H9 (cell line): ENCODE data around the gene FAM89B. TPM values are rescaled to one million over a fixed set of nuclear protein-coding genes. Genes with fewer than 3 reads are reported as not detected.

Source experiments
- DNase-seq: peaks from one replicate; pipeline ENCODE4 v3.0.0-alpha.2; 2017
- H2AFZ ChIP-seq: one replicate; pipeline ENCODE4 v1.6.1; 2013; ENCODE audit warnings: mild to moderate bottlenecking, low read length, control low read depth, moderate library complexity
- H2AK5ac ChIP-seq: 2 replicates; pipeline ENCODE4 v1.6.1; 2013; ENCODE audit warnings: low read length, control low read depth, mixed read lengths; ENCODE audit not compliant: insufficient read length
- H2BK120ac ChIP-seq: one replicate; pipeline ENCODE4 v1.6.1; 2013; ENCODE audit warnings: low read depth, mild to moderate bottlenecking, low read length, control low read depth, inconsistent platforms; ENCODE audit not compliant: poor library complexity, severe bottlenecking
- H2BK12ac ChIP-seq: 2 replicates; pipeline ENCODE4 v1.6.1; 2013; ENCODE audit warnings: low read length, control low read depth, mixed read lengths, low read depth; ENCODE audit not compliant: insufficient read length
- H2BK15ac ChIP-seq: 2 replicates; pipeline ENCODE4 v1.6.1; 2013; ENCODE audit warnings: low read depth, low read length, control low read depth
- H2BK20ac ChIP-seq: one replicate; pipeline ENCODE4 v1.6.1; 2013; ENCODE audit warnings: low read depth, mild to moderate bottlenecking, low read length, control low read depth, inconsistent platforms; ENCODE audit not compliant: poor library complexity, severe bottlenecking
- H2BK5ac ChIP-seq: 2 replicates; pipeline ENCODE4 v1.6.1; 2013; ENCODE audit warnings: low read length, control low read depth, mixed read lengths; ENCODE audit not compliant: insufficient read length
- H3K14ac ChIP-seq: 2 replicates; pipeline ENCODE4 v1.6.1; 2013; ENCODE audit warnings: low read length, control low read depth; ENCODE audit not compliant: insufficient read depth
- H3K18ac ChIP-seq: 2 replicates; pipeline ENCODE4 v1.6.1; 2013; ENCODE audit warnings: low read depth, mild to moderate bottlenecking, mixed read lengths, low read length, control low read depth; ENCODE audit not compliant: insufficient read length
- H3K23ac ChIP-seq: 2 replicates; pipeline ENCODE4 v1.6.1; 2013; ENCODE audit warnings: low read length, control low read depth, mixed read lengths, low read depth; ENCODE audit not compliant: insufficient read length
- H3K23me2 ChIP-seq: 2 replicates; pipeline ENCODE4 v1.6.1; 2013; ENCODE audit warnings: low read depth, mild to moderate bottlenecking, mixed read lengths, low read length, control low read depth; ENCODE audit not compliant: insufficient read length, poor library complexity, severe bottlenecking
- H3K27ac ChIP-seq: 2 replicates; pipeline ENCODE4 v1.5.1; 2013; ENCODE audit warnings: low read length, control low read depth, mixed read lengths, low read depth; ENCODE audit not compliant: insufficient read length
- H3K27me3 ChIP-seq: 2 replicates; pipeline ENCODE4 v1.6.1; 2013; ENCODE audit warnings: low read length, control low read depth, inconsistent platforms; ENCODE audit not compliant: insufficient read depth
- H3K4ac ChIP-seq: 2 replicates; pipeline ENCODE4 v1.6.1; 2013; ENCODE audit warnings: low read depth, mild to moderate bottlenecking, control low read depth, inconsistent platforms, low read length, moderate library complexity
- H3K4me1 ChIP-seq: 2 replicates; pipeline ENCODE4 v1.6.1; 2013; ENCODE audit warnings: low read length, control low read depth, inconsistent platforms; ENCODE audit not compliant: insufficient read depth
- H3K4me2 ChIP-seq: 2 replicates; pipeline ENCODE4 v1.6.1; 2013; ENCODE audit warnings: low read length, control low read depth, mixed read lengths; ENCODE audit not compliant: insufficient read length, insufficient read depth
- H3K56ac ChIP-seq: 2 replicates; pipeline ENCODE4 v1.6.1; 2013; ENCODE audit warnings: low read depth, mild to moderate bottlenecking, mixed read lengths, low read length, control low read depth; ENCODE audit not compliant: insufficient read length
- H3K79me1 ChIP-seq: 2 replicates; pipeline ENCODE4 v1.6.1; 2013; ENCODE audit warnings: low read depth, mild to moderate bottlenecking, moderate library complexity, low read length, control low read depth, inconsistent platforms; ENCODE audit not compliant: insufficient read depth, poor library complexity, severe bottlenecking
- H3K79me2 ChIP-seq: 2 replicates; pipeline ENCODE4 v1.6.1; 2013; ENCODE audit warnings: low read length, control low read depth, inconsistent platforms; ENCODE audit not compliant: insufficient read depth
- H3K9ac ChIP-seq: 2 replicates; pipeline ENCODE4 v1.6.1; 2013; ENCODE audit warnings: low read length, control low read depth, mixed read lengths; ENCODE audit not compliant: insufficient read length; ENCODE audit errors: extremely low read depth
- H3K9me3 ChIP-seq: one replicate; pipeline ENCODE4 v1.6.1; 2013; ENCODE audit warnings: low read depth, low read length, inconsistent platforms; ENCODE audit not compliant: control insufficient read depth
- H3T11ph ChIP-seq: one replicate; pipeline ENCODE4 v1.6.1; 2013; ENCODE audit warnings: mild to moderate bottlenecking, low read length, control low read depth, inconsistent platforms
- H4K20me1 ChIP-seq: one replicate; pipeline ENCODE4 v1.6.1; 2013; ENCODE audit not compliant: control insufficient read depth, insufficient read length, insufficient read depth
- H4K5ac ChIP-seq: 2 replicates; pipeline ENCODE4 v1.6.1; 2013; ENCODE audit warnings: low read depth, mild to moderate bottlenecking, mixed read lengths, low read length, control low read depth; ENCODE audit not compliant: insufficient read length
- H4K8ac ChIP-seq: replicated peaks from 2 replicates; pipeline ENCODE4 v1.6.1; 2013; ENCODE audit warnings: low read length, control low read depth, mixed read lengths, low read depth; ENCODE audit not compliant: insufficient read length
- H4K91ac ChIP-seq: 2 replicates; pipeline ENCODE4 v1.6.1; 2013; ENCODE audit warnings: low read depth, mild to moderate bottlenecking, moderate library complexity, mixed read lengths, low read length, control low read depth; ENCODE audit not compliant: insufficient read length
- H3K27ac Mint-ChIP-seq, 3 experiments: 2 replicates in 2 of 3; 3 replicates in 1 of 3; pipeline ENCODE4 v1.8.0; 2020 to 2021; ENCODE audit warnings: mixed read lengths in 3 of 3, mild to moderate bottlenecking in 1 of 3, moderate library complexity in 1 of 3
- H3K27me3 Mint-ChIP-seq: 2 replicates; pipeline ENCODE4 v1.8.0; 2021; ENCODE audit warnings: low read depth, mild to moderate bottlenecking, moderate library complexity, mixed read lengths
- H3K36me3 Mint-ChIP-seq, 3 experiments: 2 replicates in 2 of 3; 3 replicates in 1 of 3; pipeline ENCODE4 v1.8.0; 2020 to 2021; ENCODE audit warnings: low read depth in 3 of 3, mixed read lengths in 3 of 3; ENCODE audit not compliant: insufficient read depth in 1 of 3
- H3K4me1 Mint-ChIP-seq, 2 experiments: 2 replicates each; pipeline ENCODE4 v1.8.0; 2020; ENCODE audit warnings: mixed read lengths in 2 of 2
- H3K4me3 Mint-ChIP-seq, 2 experiments: 2 replicates in 1 of 2; 3 replicates in 1 of 2; pipeline ENCODE4 v1.8.0; 2020 to 2021; ENCODE audit warnings: mild to moderate bottlenecking in 2 of 2, mixed read lengths in 2 of 2, moderate library complexity in 1 of 2
- H3K9me3 Mint-ChIP-seq, 2 experiments: 2 replicates in 1 of 2; 3 replicates in 1 of 2; pipeline ENCODE4 v1.8.0; 2020; ENCODE audit warnings: mild to moderate bottlenecking in 2 of 2, mixed read lengths in 2 of 2, moderate library complexity in 1 of 2
- WGBS: extraction: QIAGEN DNeasy Blood & Tissue Kit; methylation state at CpG from one replicate; pipeline ENCODE4 v1.1.7; 2013; ENCODE audit warnings: missing lambda C conversion rate, low lambda C conversion rate, mixed read lengths; ENCODE audit not compliant: insufficient read length; ENCODE audit errors: extremely low coverage; 5-methylcytosine and 5-hydroxymethylcytosine counted together
- total RNA-seq: library from RNA; stranded (reverse); gene quantifications from 2 replicates; pipeline ENCODE4 v1.2.1, GENCODE V29; 2021
- TF ChIP-seq, protein P1 (sequence below): fragments of 200-600 bp; sonication (generic); conservative IDR thresholded peaks from 3 replicates; pipeline ENCODE4 v1.8.0; 2021; ENCODE audit warnings: antibody characterized with exemption, mild to moderate bottlenecking

Gene FAM89B
- total RNA-seq, 1 experiment from 2014 or later, result 21.7 TPM

- no peak overlapping the region for H3K23ac ChIP-seq
- no peak overlapping the region for H2AFZ ChIP-seq
- TF ChIP-seq, protein P1, sequence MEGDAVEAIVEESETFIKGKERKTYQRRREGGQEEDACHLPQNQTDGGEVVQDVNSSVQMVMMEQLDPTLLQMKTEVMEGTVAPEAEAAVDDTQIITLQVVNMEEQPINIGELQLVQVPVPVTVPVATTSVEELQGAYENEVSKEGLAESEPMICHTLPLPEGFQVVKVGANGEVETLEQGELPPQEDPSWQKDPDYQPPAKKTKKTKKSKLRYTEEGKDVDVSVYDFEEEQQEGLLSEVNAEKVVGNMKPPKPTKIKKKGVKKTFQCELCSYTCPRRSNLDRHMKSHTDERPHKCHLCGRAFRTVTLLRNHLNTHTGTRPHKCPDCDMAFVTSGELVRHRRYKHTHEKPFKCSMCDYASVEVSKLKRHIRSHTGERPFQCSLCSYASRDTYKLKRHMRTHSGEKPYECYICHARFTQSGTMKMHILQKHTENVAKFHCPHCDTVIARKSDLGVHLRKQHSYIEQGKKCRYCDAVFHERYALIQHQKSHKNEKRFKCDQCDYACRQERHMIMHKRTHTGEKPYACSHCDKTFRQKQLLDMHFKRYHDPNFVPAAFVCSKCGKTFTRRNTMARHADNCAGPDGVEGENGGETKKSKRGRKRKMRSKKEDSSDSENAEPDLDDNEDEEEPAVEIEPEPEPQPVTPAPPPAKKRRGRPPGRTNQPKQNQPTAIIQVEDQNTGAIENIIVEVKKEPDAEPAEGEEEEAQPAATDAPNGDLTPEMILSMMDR, result no peak
- no CpG with 5 or more reads among the region's 26 CpGs for WGBS
- no peak overlapping the region for H3K9ac ChIP-seq
- H3K4me2 ChIP-seq, result peak overlapping the region; percentile 15
- no peaks in the 10 kb centered on the region for H4K20me1 ChIP-seq
- no peak overlapping the region for H4K8ac ChIP-seq
- no peak overlapping the region for H2BK12ac ChIP-seq
- no peak overlapping the region for H3T11ph ChIP-seq
- Mint-ChIP-seq H3K27ac (no peak overlapping the region), H3K4me1 (peaks cover 25 to 43% of the 10 kb centered on the region in 2 experiments), H3K36me3 (peaks cover 3 to 7% (median 4%) of the 10 kb centered on the region in 3 experiments; a peak in 4 of 7 replicates), H3K9me3 (no peaks in the 10 kb centered on the region), H3K27me3 (peaks cover 31% of the 10 kb centered on the region), H3K4me3 (peak overlapping the region; percentile 60 to 73)
- no peak overlapping the region for H2BK20ac ChIP-seq
- no peak overlapping the region for H3K4ac ChIP-seq
- DNase-seq, result no peak
- no peak overlapping the region for H2BK5ac ChIP-seq
- no peak overlapping the region for H4K5ac ChIP-seq
- H2BK15ac ChIP-seq, result no peak overlapping the region; the same call in 1 of the 2 replicates
- no peaks in the 10 kb centered on the region for H3K4me1 ChIP-seq
- no peaks in the 10 kb centered on the region for H3K79me1 ChIP-seq
- no peak overlapping the region for H4K91ac ChIP-seq
- no peaks in the 10 kb centered on the region for H3K79me2 ChIP-seq
- H2AK5ac ChIP-seq, result no peak overlapping the region
- H3K27me3 ChIP-seq, result peaks cover 8% of the 10 kb centered on the region; the same call in 1 of the 2 replicates
- no peaks in the 10 kb centered on the region for H3K9me3 ChIP-seq
- H3K56ac ChIP-seq, result no peak overlapping the region
- H3K23me2 ChIP-seq, result peaks cover 8% of the 10 kb centered on the region
- no peak overlapping the region for H3K18ac ChIP-seq
- peak overlapping the region; percentile 41; the same call in 1 of the 2 replicates for H3K14ac ChIP-seq
- no peak overlapping the region for H3K27ac ChIP-seq
- H2BK120ac ChIP-seq, result no peak overlapping the region
These were observed 4.0 kb downstream of the FAM89B start for GRCh38 chr11:65576232-65576866.
